GM12891 (cell line): ENCODE data around the gene CMTR1.

Experiments
- POLR2A ChIP-seq: IDR thresholded peaks from 2 replicates; pipeline ENCODE4 v1.6.1; 2011; ENCODE audit warnings: low read depth, low read length, control low read depth
- POLR2AphosphoS5 ChIP-seq: IDR thresholded peaks from 2 replicates; pipeline ENCODE4 v1.6.1; 2011; ENCODE audit warnings: low read depth, low read length, control low read depth
- POU2F2 ChIP-seq: IDR thresholded peaks from 2 replicates; pipeline ENCODE4 v1.6.1; 2011; ENCODE audit warnings: low read depth, mild to moderate bottlenecking, control low read depth, low read length, moderate library complexity
- TAF1 ChIP-seq: IDR thresholded peaks from 2 replicates; pipeline ENCODE4 v1.6.1; 2011; ENCODE audit warnings: low read depth, low read length, control low read depth

DNA sequence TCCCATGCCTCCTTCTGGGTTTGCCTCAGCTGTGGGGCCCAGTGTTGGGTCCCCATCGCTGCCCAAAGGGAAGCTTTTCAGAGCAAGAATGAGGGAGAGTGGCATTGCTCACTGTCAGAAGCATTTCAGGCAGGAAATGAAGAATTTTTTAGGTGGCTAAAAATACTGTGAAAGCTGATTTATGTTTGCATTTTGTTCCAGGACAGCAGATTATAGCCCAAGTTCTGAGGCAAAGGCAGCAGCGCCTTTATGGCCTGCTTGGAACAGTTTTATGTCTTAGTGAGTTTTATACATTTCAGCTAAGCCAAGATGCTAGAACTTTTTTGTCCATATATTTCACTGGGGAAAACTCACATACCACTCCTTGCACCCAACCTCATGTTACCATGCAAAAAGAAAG, 71.0 kb downstream of the CMTR1 start:
- TF ChIP-seq TAF1 (no peak), POLR2AphosphoS5 (no peak), POLR2A (no peak), POU2F2 (no peak)
